Measurements from ENCODE around the gene MAP2K7. TPM values are rescaled to one million over a fixed set of nuclear protein-coding genes. Genes with fewer than 3 reads are reported as not detected.
"Not testable (repeated sequence)": the region's sequence is repeated elsewhere in the genome, so short reads cannot be mapped to it uniquely, and the experiment has no call there.

The MAP2K7 gene
- total RNA-seq, 2 experiments from 2014 or later, result 36.5 to 39.9 TPM

GRCh38 chr19:7893362-7894101, 10.1 kb upstream of the MAP2K7 start:
- H3K27me3 Mint-ChIP-seq (ENCODE audit: low read depth), result peaks cover 11% of the 10 kb centered on the region
- H3K9me3 Mint-ChIP-seq (ENCODE audit: insufficient read depth); H3K36me3 Mint-ChIP-seq (ENCODE audit: low read depth); DNase-seq; H3K4me3 Mint-ChIP-seq; H3K27ac Mint-ChIP-seq; H3K4me1 Mint-ChIP-seq (ENCODE audit: low read depth); POLR2A ChIA-PET; ATAC-seq: not testable (repeated sequence)
- CTCF ChIA-PET, result interaction anchor here (0.7 to 1.5 kb wide), 2 partner anchors 24 to 27 kb away, joined by 3 to 7 read pairs; no protein-coding TSS in a partner anchor

GRCh38 chr19:7894612-7895309, 8.9 kb upstream of the MAP2K7 start:
- no peak for DNase-seq
- Mint-ChIP-seq H3K36me3 (ENCODE audit: low read depth) (no peaks in the 10 kb centered on the region), H3K27me3 (ENCODE audit: low read depth) (peaks cover 6% of the 10 kb centered on the region), H3K4me3 (no peak overlapping the region), H3K27ac (no peak overlapping the region), H3K9me3 (ENCODE audit: insufficient read depth) (no peaks in the 10 kb centered on the region), H3K4me1 (ENCODE audit: low read depth) (peaks cover 6% of the 10 kb centered on the region)
- no peak for ATAC-seq
- POLR2A ChIA-PET, result no interaction called here
- CTCF ChIA-PET, result interaction anchor here (0.6 to 1.5 kb wide), 3 partner anchors 26 to 1028 kb away, joined by 3 to 7 read pairs (median 3); no protein-coding TSS in a partner anchor

GRCh38 chr19:7895565-7895964, 8.1 kb upstream of the MAP2K7 start:
- no peak overlapping the region for H3K4me3 Mint-ChIP-seq
- H3K27ac Mint-ChIP-seq, result no peak overlapping the region
- H3K9me3 Mint-ChIP-seq (ENCODE audit: insufficient read depth), result no peaks in the 10 kb centered on the region
- POLR2A ChIA-PET, result no interaction called here
- no peaks in the 10 kb centered on the region for H3K36me3 Mint-ChIP-seq (ENCODE audit: low read depth)
- DNase-seq, result no peak
- peaks cover 4% of the 10 kb centered on the region for H3K27me3 Mint-ChIP-seq (ENCODE audit: low read depth)
- H3K4me1 Mint-ChIP-seq (ENCODE audit: low read depth), result peaks cover 6% of the 10 kb centered on the region
- CTCF ChIA-PET, result no interaction called here
- no peak for ATAC-seq

- H3K36me3 Mint-ChIP-seq (ENCODE audit: low read depth), result no peaks in the 10 kb centered on the region
- no peak overlapping the region for H3K27ac Mint-ChIP-seq
- no peaks in the 10 kb centered on the region for H3K9me3 Mint-ChIP-seq (ENCODE audit: insufficient read depth)
- ATAC-seq, result no peak
- H3K4me3 Mint-ChIP-seq, result no peak overlapping the region
- peaks cover 6% of the 10 kb centered on the region for H3K4me1 Mint-ChIP-seq (ENCODE audit: low read depth)
- ChIA-PET POLR2A (interaction anchor here (1.3 kb wide), 1 partner anchor 20 kb away, joined by 4 read pairs; no protein-coding TSS in a partner anchor), CTCF (interaction anchor here (2.5 kb wide), 1 partner anchor 28 kb away, joined by 11 read pairs; no protein-coding TSS in a partner anchor)
- DNase-seq, result no peak
- no peaks in the 10 kb centered on the region for H3K27me3 Mint-ChIP-seq (ENCODE audit: low read depth)
These were observed 6.4 kb upstream of the MAP2K7 start for GRCh38 chr19:7897292-7897691.

- no peak for DNase-seq
- H3K36me3 Mint-ChIP-seq (ENCODE audit: low read depth), result peaks cover 3% of the 10 kb centered on the region
- ATAC-seq, result no peak
- no peak overlapping the region for H3K27ac Mint-ChIP-seq
- no peaks in the 10 kb centered on the region for H3K9me3 Mint-ChIP-seq (ENCODE audit: insufficient read depth)
- H3K4me3 Mint-ChIP-seq, result no peak overlapping the region
- peaks cover 13% of the 10 kb centered on the region for H3K4me1 Mint-ChIP-seq (ENCODE audit: low read depth)
- no peaks in the 10 kb centered on the region for H3K27me3 Mint-ChIP-seq (ENCODE audit: low read depth)
- CTCF ChIA-PET, result interaction anchor here (1.3 to 2.5 kb wide), 2 partner anchors 21 to 30 kb away, joined by 3 to 11 read pairs; partner anchors contain the start of gene SNAPC2
- POLR2A ChIA-PET, result no interaction called here
These were observed 4.7 kb upstream of the MAP2K7 start for GRCh38 chr19:7898967-7899366.

GRCh38 chr19:7899751-7900378, 3.8 kb upstream of the MAP2K7 start:
- H3K9me3 Mint-ChIP-seq (ENCODE audit: insufficient read depth), result no peaks in the 10 kb centered on the region
- no peaks in the 10 kb centered on the region for H3K27me3 Mint-ChIP-seq (ENCODE audit: low read depth)
- peaks cover 7% of the 10 kb centered on the region for H3K36me3 Mint-ChIP-seq (ENCODE audit: low read depth)
- no peak overlapping the region for H3K27ac Mint-ChIP-seq
- ChIA-PET POLR2A (interaction anchor here (0.9 to 1.1 kb wide), 2 partner anchors 19 to 34 kb away, joined by 3 read pairs; no protein-coding TSS in a partner anchor), CTCF (interaction anchor here (1.1 to 5.1 kb wide), 3 partner anchors 9 to 45 kb away, joined by 3 to 40 read pairs (median 4); no protein-coding TSS in a partner anchor)
- peaks cover 16% of the 10 kb centered on the region for H3K4me1 Mint-ChIP-seq (ENCODE audit: low read depth)
- ATAC-seq (no peak), DNase-seq (no peak)
- H3K4me3 Mint-ChIP-seq, result no peak overlapping the region

GRCh38 chr19:7900401-7900870, 3.2 kb upstream of the MAP2K7 start:
- ChIA-PET CTCF (interaction anchor here (1.1 to 5.1 kb wide), 3 partner anchors 9 to 44 kb away, joined by 3 to 40 read pairs (median 4); no protein-coding TSS in a partner anchor), POLR2A (interaction anchor here (0.9 to 1.1 kb wide), 2 partner anchors 20 to 35 kb away, joined by 3 read pairs; no protein-coding TSS in a partner anchor)
- no peak for DNase-seq

GRCh38 chr19:7900931-7901330, 2.7 kb upstream of the MAP2K7 start:
- Mint-ChIP-seq H3K36me3 (ENCODE audit: low read depth) (peaks cover 14% of the 10 kb centered on the region), H3K4me3 (no peak overlapping the region), H3K4me1 (ENCODE audit: low read depth) (peaks cover 25% of the 10 kb centered on the region), H3K27me3 (ENCODE audit: low read depth) (no peaks in the 10 kb centered on the region), H3K9me3 (ENCODE audit: insufficient read depth) (no peaks in the 10 kb centered on the region), H3K27ac (no peak overlapping the region)
- ATAC-seq (no peak), DNase-seq (no peak)
- CTCF ChIA-PET, result interaction anchor here (1.1 to 5.1 kb wide), 5 partner anchors 10 to 48 kb away, joined by 3 to 40 read pairs (median 4); partner anchors contain the start of gene TIMM44
- POLR2A ChIA-PET, result interaction anchor here (0.9 to 1.1 kb wide), 2 partner anchors 20 to 35 kb away, joined by 3 read pairs; no protein-coding TSS in a partner anchor

More at GRCh38 chr19:7900401-7900870, 3.2 kb upstream of the MAP2K7 start:
- peaks cover 11% of the 10 kb centered on the region for H3K36me3 Mint-ChIP-seq (ENCODE audit: low read depth)
- H3K27ac Mint-ChIP-seq, result no peak overlapping the region
- no peak overlapping the region for H3K4me3 Mint-ChIP-seq
- H3K4me1 Mint-ChIP-seq (ENCODE audit: low read depth), result peaks cover 21% of the 10 kb centered on the region
- ATAC-seq, result no peak
- H3K9me3 Mint-ChIP-seq (ENCODE audit: insufficient read depth), result no peaks in the 10 kb centered on the region
- no peaks in the 10 kb centered on the region for H3K27me3 Mint-ChIP-seq (ENCODE audit: low read depth)

GRCh38 chr19:7901337-7901736, 2.3 kb upstream of the MAP2K7 start:
- CTCF ChIA-PET, result interaction anchor here (0.6 to 5.1 kb wide), 5 partner anchors 10 to 49 kb away, joined by 3 to 40 read pairs (median 4); partner anchors contain the start of gene TIMM44
- H3K27me3 Mint-ChIP-seq (ENCODE audit: low read depth), result no peaks in the 10 kb centered on the region
- DNase-seq (no peak), ATAC-seq (no peak)
- peaks cover 14% of the 10 kb centered on the region for H3K36me3 Mint-ChIP-seq (ENCODE audit: low read depth)
- H3K4me3 Mint-ChIP-seq, result no peak overlapping the region
- H3K4me1 Mint-ChIP-seq (ENCODE audit: low read depth), result peaks cover 26% of the 10 kb centered on the region
- H3K27ac Mint-ChIP-seq, result no peak overlapping the region
- H3K9me3 Mint-ChIP-seq (ENCODE audit: insufficient read depth), result no peaks in the 10 kb centered on the region
- POLR2A ChIA-PET, result no interaction called here

- ATAC-seq (no peak), DNase-seq (no peak)
- no peaks in the 10 kb centered on the region for H3K27me3 Mint-ChIP-seq (ENCODE audit: low read depth)
- H3K4me1 Mint-ChIP-seq (ENCODE audit: low read depth), result peaks cover 26% of the 10 kb centered on the region
- peak overlapping the region; percentile 84 for H3K4me3 Mint-ChIP-seq
- H3K36me3 Mint-ChIP-seq (ENCODE audit: low read depth), result peaks cover 19% of the 10 kb centered on the region
- H3K9me3 Mint-ChIP-seq (ENCODE audit: insufficient read depth), result no peaks in the 10 kb centered on the region
- H3K27ac Mint-ChIP-seq, result peak overlapping the region; percentile 91
- ChIA-PET CTCF (interaction anchor here (1.0 to 5.1 kb wide), 9 partner anchors 12 to 50 kb away, joined by 3 to 40 read pairs (median 4); partner anchors contain the start of genes SNAPC2 and TIMM44), POLR2A (interaction anchor here (0.6 to 1.5 kb wide), 5 partner anchors 13 to 91 kb away, joined by 3 to 9 read pairs (median 6); partner anchors contain the start of gene SNAPC2)
These were observed 857 bp upstream of the MAP2K7 start for GRCh38 chr19:7902796-7903243.

Data from activated CD8-positive, alpha-beta T cell treated with anti-CD3 and anti-CD28 coated beads, Interleukin-2, amount 10 ng/mL, durations not matched to agents 7 days and 5 days (primary cell).